Fibroblast of lung (primary cell): ENCODE results near the gene ASPN.

Source experiments
- CTCF ChIP-seq, 2 donors: IDR thresholded peaks in 1 of 2; conservative IDR thresholded peaks in 1 of 2; 1 replicate in 1 of 2; 2 replicates in 1 of 2; pipeline ENCODE4 v1.5.1; 2011 to 2012; ENCODE audit warnings: low read length in 2 of 2, control low read depth in 1 of 2, inconsistent platforms in 1 of 2, low read depth in 1 of 2, mild to moderate bottlenecking in 1 of 2
- EZH2 ChIP-seq: IDR thresholded peaks from 2 replicates; pipeline ENCODE4 v1.5.1; 2012; ENCODE audit warnings: low read length, control low read depth, mild to moderate bottlenecking; ENCODE audit errors: missing control alignments

- TF ChIP-seq CTCF (conservative IDR thresholded peaks at IDR 0.05 in 1 of 2, IDR thresholded peaks at IDR 0.05 in 1 of 2; ENCODE audit: low read depth in 1 of 2, low read length in 2 of 2), result no peak
- TF ChIP-seq EZH2, result no peak
Measured at GRCh38 chr9:92483627-92484545, 1.6 kb upstream of the ASPN start.
